ENCODE data around the gene AQR. TPM values are rescaled to one million over a fixed set of nuclear protein-coding genes. Genes with fewer than 3 reads are reported as not detected.

The AQR gene
- total RNA-seq, 1 experiment from 2014 or later: 62.1 TPM

DNA sequence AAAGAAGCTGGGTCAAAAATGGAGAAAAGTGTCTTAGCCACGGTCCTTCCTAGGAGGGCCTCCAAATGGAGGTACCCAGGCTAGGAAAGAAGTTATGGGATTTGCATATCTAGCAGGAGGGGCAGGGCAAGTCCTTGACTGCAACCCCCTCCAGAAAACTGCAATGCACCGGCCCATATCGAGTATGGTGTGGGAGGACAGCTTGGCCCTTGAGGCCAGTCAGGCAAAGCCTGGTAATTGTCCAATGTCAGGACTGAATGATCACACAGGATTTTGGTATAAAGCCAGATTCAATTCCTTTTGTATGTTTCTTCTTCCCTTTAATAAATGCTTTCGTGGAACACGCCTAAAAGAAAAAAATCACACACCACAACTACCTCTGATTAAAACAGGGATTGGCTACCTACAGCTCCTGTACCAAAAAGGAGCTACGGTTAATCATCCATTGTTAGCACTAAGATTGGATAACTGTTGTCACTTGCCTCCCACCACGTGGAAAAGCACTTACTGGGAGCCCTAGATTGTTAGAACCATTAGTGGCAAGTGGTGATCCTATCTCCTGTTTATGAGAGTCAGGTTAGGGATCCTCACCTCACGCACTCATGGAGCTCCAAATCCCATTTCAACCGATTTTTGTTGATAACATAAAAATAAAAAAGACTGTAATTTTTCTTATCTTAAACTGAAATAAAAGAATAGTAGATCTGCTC is 17.4 kb upstream of the AQR start (continued):
- TF ChIP-seq ATF6 (CRISPR knock-in tag; IDR thresholded peaks at IDR 0.05) (no peak), AFF4 (CRISPR knock-in tag; IDR thresholded peaks at IDR 0.05; ENCODE audit: borderline replicate concordance) (no peak), ZNF396 (CRISPR knock-in tag; IDR thresholded peaks at IDR 0.05; ENCODE audit: borderline replicate concordance) (no peak), FOXP1 (CRISPR knock-in tag; IDR thresholded peaks at IDR 0.05; ENCODE audit: borderline replicate concordance) (no peak), ZNF263 (CRISPR knock-in tag; IDR thresholded peaks at IDR 0.05; ENCODE audit: low read depth) (no peak), ZNF232 (CRISPR knock-in tag; IDR thresholded peaks at IDR 0.05) (no peak)
- TF ChIP-seq, protein P1, sequence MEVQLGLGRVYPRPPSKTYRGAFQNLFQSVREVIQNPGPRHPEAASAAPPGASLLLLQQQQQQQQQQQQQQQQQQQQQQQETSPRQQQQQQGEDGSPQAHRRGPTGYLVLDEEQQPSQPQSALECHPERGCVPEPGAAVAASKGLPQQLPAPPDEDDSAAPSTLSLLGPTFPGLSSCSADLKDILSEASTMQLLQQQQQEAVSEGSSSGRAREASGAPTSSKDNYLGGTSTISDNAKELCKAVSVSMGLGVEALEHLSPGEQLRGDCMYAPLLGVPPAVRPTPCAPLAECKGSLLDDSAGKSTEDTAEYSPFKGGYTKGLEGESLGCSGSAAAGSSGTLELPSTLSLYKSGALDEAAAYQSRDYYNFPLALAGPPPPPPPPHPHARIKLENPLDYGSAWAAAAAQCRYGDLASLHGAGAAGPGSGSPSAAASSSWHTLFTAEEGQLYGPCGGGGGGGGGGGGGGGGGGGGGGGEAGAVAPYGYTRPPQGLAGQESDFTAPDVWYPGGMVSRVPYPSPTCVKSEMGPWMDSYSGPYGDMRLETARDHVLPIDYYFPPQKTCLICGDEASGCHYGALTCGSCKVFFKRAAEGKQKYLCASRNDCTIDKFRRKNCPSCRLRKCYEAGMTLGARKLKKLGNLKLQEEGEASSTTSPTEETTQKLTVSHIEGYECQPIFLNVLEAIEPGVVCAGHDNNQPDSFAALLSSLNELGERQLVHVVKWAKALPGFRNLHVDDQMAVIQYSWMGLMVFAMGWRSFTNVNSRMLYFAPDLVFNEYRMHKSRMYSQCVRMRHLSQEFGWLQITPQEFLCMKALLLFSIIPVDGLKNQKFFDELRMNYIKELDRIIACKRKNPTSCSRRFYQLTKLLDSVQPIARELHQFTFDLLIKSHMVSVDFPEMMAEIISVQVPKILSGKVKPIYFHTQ (CRISPR knock-in tag; IDR thresholded peaks at IDR 0.05): no peak

DNA sequence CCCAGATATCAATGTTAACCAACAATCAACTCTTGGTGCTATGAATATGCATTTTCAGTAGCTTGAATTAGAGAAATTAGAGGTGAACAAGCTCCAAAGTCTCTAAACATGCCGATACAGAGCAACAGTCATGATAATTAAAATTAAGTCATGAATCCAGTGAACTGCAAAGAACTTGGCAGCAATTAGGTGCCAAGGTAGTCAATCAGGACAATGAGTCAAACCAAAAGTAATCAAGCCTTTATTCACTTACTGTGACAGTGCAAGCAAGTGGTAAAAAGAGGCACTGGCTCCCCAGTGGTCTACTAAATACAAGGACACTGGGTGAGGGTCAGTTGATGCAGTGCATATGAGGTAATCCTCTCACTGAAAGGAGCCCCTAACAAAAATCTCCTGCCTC is 16.8 kb upstream of the AQR start:
- POLR2A ChIA-PET: interaction anchor here (0.9 kb wide), 1 partner anchor 9 kb away, joined by 4 read pairs; no protein-coding TSS in a partner anchor
- peak overlapping the region; percentile 95 for H3K27ac Mint-ChIP-seq
- CTCF ChIA-PET: no interaction called here
- H3K9me3 Mint-ChIP-seq: no peaks in the 10 kb centered on the region
- DNase-seq (ENCODE audit: low spot score): no peak
- peak overlapping the region; percentile 97 for H3K4me3 Mint-ChIP-seq
- H3K4me1 Mint-ChIP-seq: peaks cover 62% of the 10 kb centered on the region
- no peaks in the 10 kb centered on the region for H3K27me3 Mint-ChIP-seq (ENCODE audit: low read depth)
- no peak for ATAC-seq
- H3K36me3 Mint-ChIP-seq: peaks cover 57% of the 10 kb centered on the region
- TF ChIP-seq, protein P2, sequence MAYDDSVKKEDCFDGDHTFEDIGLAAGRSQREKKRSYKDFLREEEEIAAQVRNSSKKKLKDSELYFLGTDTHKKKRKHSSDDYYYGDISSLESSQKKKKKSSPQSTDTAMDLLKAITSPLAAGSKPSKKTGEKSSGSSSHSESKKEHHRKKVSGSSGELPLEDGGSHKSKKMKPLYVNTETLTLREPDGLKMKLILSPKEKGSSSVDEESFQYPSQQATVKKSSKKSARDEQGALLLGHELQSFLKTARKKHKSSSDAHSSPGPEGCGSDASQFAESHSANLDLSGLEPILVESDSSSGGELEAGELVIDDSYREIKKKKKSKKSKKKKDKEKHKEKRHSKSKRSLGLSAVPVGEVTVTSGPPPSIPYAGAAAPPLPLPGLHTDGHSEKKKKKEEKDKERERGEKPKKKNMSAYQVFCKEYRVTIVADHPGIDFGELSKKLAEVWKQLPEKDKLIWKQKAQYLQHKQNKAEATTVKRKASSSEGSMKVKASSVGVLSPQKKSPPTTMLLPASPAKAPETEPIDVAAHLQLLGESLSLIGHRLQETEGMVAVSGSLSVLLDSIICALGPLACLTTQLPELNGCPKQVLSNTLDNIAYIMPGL (CRISPR knock-in tag; IDR thresholded peaks at IDR 0.05): no peak
- TF ChIP-seq, protein P3, sequence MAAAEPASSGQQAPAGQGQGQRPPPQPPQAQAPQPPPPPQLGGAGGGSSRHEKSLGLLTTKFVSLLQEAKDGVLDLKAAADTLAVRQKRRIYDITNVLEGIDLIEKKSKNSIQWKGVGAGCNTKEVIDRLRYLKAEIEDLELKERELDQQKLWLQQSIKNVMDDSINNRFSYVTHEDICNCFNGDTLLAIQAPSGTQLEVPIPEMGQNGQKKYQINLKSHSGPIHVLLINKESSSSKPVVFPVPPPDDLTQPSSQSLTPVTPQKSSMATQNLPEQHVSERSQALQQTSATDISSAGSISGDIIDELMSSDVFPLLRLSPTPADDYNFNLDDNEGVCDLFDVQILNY (CRISPR knock-in tag; IDR thresholded peaks at IDR 0.05): no peak
- TF ChIP-seq ATF3 (CRISPR knock-in tag; conservative IDR thresholded peaks at IDR 0.05) (no peak), ZNF138 (CRISPR knock-in tag; conservative IDR thresholded peaks at IDR 0.05) (no peak), JAZF1 (CRISPR knock-in tag; IDR thresholded peaks at IDR 0.05) (no peak), USF1 (CRISPR knock-in tag; IDR thresholded peaks at IDR 0.05) (no peak), ARID4B (CRISPR knock-in tag; IDR thresholded peaks at IDR 0.05; ENCODE audit: borderline replicate concordance) (no peak)
- TF ChIP-seq, protein P4, sequence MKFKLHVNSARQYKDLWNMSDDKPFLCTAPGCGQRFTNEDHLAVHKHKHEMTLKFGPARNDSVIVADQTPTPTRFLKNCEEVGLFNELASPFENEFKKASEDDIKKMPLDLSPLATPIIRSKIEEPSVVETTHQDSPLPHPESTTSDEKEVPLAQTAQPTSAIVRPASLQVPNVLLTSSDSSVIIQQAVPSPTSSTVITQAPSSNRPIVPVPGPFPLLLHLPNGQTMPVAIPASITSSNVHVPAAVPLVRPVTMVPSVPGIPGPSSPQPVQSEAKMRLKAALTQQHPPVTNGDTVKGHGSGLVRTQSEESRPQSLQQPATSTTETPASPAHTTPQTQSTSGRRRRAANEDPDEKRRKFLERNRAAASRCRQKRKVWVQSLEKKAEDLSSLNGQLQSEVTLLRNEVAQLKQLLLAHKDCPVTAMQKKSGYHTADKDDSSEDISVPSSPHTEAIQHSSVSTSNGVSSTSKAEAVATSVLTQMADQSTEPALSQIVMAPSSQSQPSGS (CRISPR knock-in tag; IDR thresholded peaks at IDR 0.05; ENCODE audit: borderline replicate concordance, low read depth): no peak

All from WTC11 (cell line).